HepG2 (cell line): ENCODE measurements around the gene AP2A2. TPM values are rescaled to one million over a fixed set of nuclear protein-coding genes. Genes with fewer than 3 reads are reported as not detected.

Experiments
- ELF1 ChIP-seq: sonication (generic); formaldehyde crosslinking; IDR thresholded peaks from 2 replicates; pipeline ENCODE4 v1.4.0; 2020; ENCODE audit warnings: missing genetic modification reagents
- HINFP ChIP-seq: sonication (generic); formaldehyde crosslinking; IDR thresholded peaks from 2 replicates; pipeline ENCODE4 v1.4.0; 2020; ENCODE audit warnings: low read depth, mild to moderate bottlenecking, missing genetic modification reagents
- MBNL3 ChIP-seq: fragments of 250-450 bp; sonication (Bioruptor Pico); conservative IDR thresholded peaks from 2 replicates; pipeline ENCODE4 v1.8.0; 2022; ENCODE audit warnings: mild to moderate bottlenecking, inconsistent platforms
- NBN ChIP-seq: fragments of 450-650 bp; conservative IDR thresholded peaks from 2 replicates; pipeline ENCODE4 v1.6.1; 2017
- ZBTB33 ChIP-seq: sonication (generic); formaldehyde crosslinking; IDR thresholded peaks from 2 replicates; pipeline ENCODE4 v1.4.0; 2020; ENCODE audit warnings: missing genetic modification reagents
- ZHX2 ChIP-seq, 2 experiments: sonication (generic) in 1 of 2; formaldehyde crosslinking in 1 of 2; IDR thresholded peaks; 2 replicates each; pipeline versions ENCODE4 v1.6.1 to v1.9.0; 2014 to 2022; ENCODE audit warnings: antibody characterized with exemption in 1 of 2, borderline replicate concordance in 1 of 2, inconsistent platforms in 1 of 2, low read depth in 1 of 2, missing genetic modification reagents in 1 of 2
- ZNF142 ChIP-seq: sonication (generic); formaldehyde crosslinking; IDR thresholded peaks from 2 replicates; pipeline ENCODE4 v1.4.0; 2020; ENCODE audit warnings: missing genetic modification reagents
- ZNF740 ChIP-seq: sonication (generic); formaldehyde crosslinking; IDR thresholded peaks from 2 replicates; pipeline ENCODE4 v1.4.0; 2020; ENCODE audit warnings: missing genetic modification reagents
- ZNF788 ChIP-seq: sonication (generic); formaldehyde crosslinking; IDR thresholded peaks from 2 replicates; pipeline ENCODE4 v1.5.0; 2020; ENCODE audit warnings: mild to moderate bottlenecking, missing genetic modification reagents, borderline replicate concordance
- polyA plus RNA-seq, 8 experiments: library from polyadenylated mRNA; depleted of rRNA in 3 of 8; stranded (reverse) in 7 of 8; unstranded in 1 of 8; fragments of >200 nt; fragmentation: Illumina TruSeq in 4 of 8; extraction: Trizol in 4 of 8; gene quantifications; 2 replicates each; pipeline versions ENCODE4 v1.2.1 to v1.2.3, GENCODE V29; 2011 to 2016; ENCODE audit warnings: low read depth in 4 of 8, missing spikeins in 1 of 8, mixed read lengths in 1 of 8; ENCODE audit not compliant: insufficient read depth in 1 of 8
- total RNA-seq, 5 experiments: library from RNA; depleted of rRNA; stranded (reverse); fragments of >200 nt; fragmentation: Illumina TruSeq; extraction: Trizol; gene quantifications; 2 replicates each; pipeline ENCODE4 v1.2.3, GENCODE V29; 2016; ENCODE audit warnings: low read depth in 1 of 5

AP2A2 gene
- total and polyA plus RNA-seq, 2 of the 13 experiments (the other 11 are each of a cell fraction or from before 2014, with no cell fraction given) = 25.7 to 75.7 TPM

- 0 out of 2 replicates have a peak, but pooled peaks have one; percentile 45 for TF ChIP-seq HINFP (CRISPR knock-in tag)
- TF ChIP-seq ZHX2 (IDR thresholded peaks at IDR 0.05; ENCODE audit: low read depth) = no peak; the same call in 1 of the 2 replicates
- no peak for TF ChIP-seq ZHX2 (CRISPR knock-in tag; IDR thresholded peaks at IDR 0.05; ENCODE audit: borderline replicate concordance)
- TF ChIP-seq NBN = no peak
- TF ChIP-seq ZNF740 = no peak
- no peak for TF ChIP-seq MBNL3 (CRISPR knock-in tag)
- TF ChIP-seq ZNF142 (CRISPR knock-in tag) = no peak
- no peak for TF ChIP-seq ELF1 (CRISPR knock-in tag)
- peak; percentile 49; the same call in 1 of the 2 replicates for TF ChIP-seq ZNF788
- no peak for TF ChIP-seq ZBTB33 (CRISPR knock-in tag)
Measured at GRCh38 chr11:925496-926301, at the start of gene AP2A2 (continued).
